GM12891 (cell line): Measurements from ENCODE around the gene PI4KA.
A peak's percentile ranks its signal among the peaks of the same experiment; 100 is the strongest.

Experiments used
- DNase-seq: peaks from one replicate; pipeline ENCODE4 v3.0.0; 2011; ENCODE audit warnings: low spot score; ENCODE audit not compliant: insufficient read length
- FAIRE-seq: peaks from 2 replicates; lab custom pipeline; 2011; peaks lifted over from hg19 to GRCh38; lab: Jason Lieb, UNC
- PAX5 ChIP-seq: IDR thresholded peaks from 2 replicates; pipeline ENCODE4 v1.6.1; 2011; ENCODE audit warnings: low read length, moderate library complexity, mild to moderate bottlenecking; ENCODE audit not compliant: insufficient read depth, severe bottlenecking
- POLR2A ChIP-seq: IDR thresholded peaks from 2 replicates; pipeline ENCODE4 v1.6.1; 2011; ENCODE audit warnings: low read depth, low read length, control low read depth
- POLR2AphosphoS5 ChIP-seq: IDR thresholded peaks from 2 replicates; pipeline ENCODE4 v1.6.1; 2011; ENCODE audit warnings: low read depth, low read length, control low read depth
- POU2F2 ChIP-seq: IDR thresholded peaks from 2 replicates; pipeline ENCODE4 v1.6.1; 2011; ENCODE audit warnings: low read depth, mild to moderate bottlenecking, control low read depth, low read length, moderate library complexity
- SPI1 ChIP-seq: IDR thresholded peaks from 2 replicates; pipeline ENCODE4 v1.6.1; 2011; ENCODE audit warnings: low read depth, low read length, control low read depth
- TAF1 ChIP-seq: IDR thresholded peaks from 2 replicates; pipeline ENCODE4 v1.6.1; 2011; ENCODE audit warnings: low read depth, low read length, control low read depth

The PI4KA gene

GRCh38 chr22:20865875-20866445 lies 7.3 kb upstream of the PI4KA start:
- TF ChIP-seq TAF1 = no peak
- no peak for TF ChIP-seq POLR2AphosphoS5
- no peak for TF ChIP-seq SPI1
- TF ChIP-seq PAX5 = no peak
- TF ChIP-seq POLR2A = no peak
- no peak for TF ChIP-seq POU2F2
- FAIRE-seq (no peak), DNase-seq (no peak)

GRCh38 chr22:20865331-20865730 lies 6.7 kb upstream of the PI4KA start:
- no peak for DNase-seq
- TF ChIP-seq PAX5 (no peak), SPI1 (no peak), POLR2AphosphoS5 (no peak), POU2F2 (no peak), TAF1 (no peak), POLR2A (no peak)
- FAIRE-seq = no peak

DNA sequence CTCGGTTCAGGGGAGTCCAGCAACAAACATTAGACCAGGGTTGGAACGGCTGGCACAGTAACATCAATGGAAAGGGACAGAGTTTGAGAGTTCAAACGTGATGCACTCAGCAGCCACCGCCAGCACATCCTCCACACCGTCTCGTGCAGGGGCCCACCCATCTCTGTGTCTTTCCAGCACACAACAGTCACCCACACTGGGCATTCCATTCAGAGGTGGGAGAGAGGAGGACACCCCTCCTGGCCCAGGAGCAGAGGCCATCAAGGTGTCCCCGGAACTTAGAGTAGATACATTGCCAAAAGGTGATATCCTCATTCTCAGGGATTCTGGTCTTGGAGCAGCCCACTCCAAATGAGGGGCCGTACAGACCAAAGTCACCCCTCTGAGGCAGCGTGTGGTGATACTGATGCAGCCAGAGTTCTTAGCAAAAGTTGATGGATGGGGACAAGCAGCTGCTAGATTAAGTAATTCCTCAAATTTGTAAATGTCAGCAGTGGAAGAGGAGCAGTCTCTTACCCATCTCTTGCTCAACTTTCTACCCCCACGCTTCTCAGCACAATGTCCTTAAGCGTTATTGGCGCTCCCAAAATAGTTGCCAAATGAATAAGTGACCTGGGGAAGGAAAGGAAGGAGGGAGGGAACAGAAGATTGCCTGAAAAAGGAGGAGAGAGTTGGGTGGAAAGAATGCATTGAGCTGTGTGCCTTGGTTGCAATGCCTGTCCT lies 5.7 kb upstream of the PI4KA start:
- no peak for TF ChIP-seq POU2F2
- TF ChIP-seq POLR2A = no peak
- no peak for TF ChIP-seq TAF1
- TF ChIP-seq PAX5 = no peak
- no peak for TF ChIP-seq SPI1

DNA sequence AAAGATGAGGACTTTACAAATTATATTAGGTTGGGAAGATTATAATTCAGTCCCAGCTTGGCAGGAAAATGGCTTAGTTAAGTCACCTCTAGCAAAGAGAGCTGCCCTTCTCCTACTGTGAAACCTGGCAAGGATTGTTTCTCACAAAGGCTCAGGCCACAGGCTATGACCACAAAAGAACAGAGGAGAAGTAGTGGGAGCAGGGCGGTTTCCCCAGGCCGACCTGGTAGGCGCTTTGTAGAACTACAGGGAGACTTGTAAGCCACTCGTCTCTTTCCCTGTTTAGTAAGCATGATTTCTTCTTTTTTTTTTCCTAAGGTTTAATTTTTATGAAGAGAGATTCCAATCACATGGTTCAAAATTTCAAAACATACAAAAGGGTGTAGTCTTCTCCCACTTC lies 4.8 kb upstream of the PI4KA start:
- DNase-seq = no peak
- TF ChIP-seq POLR2A (no peak), PAX5 (no peak), POLR2AphosphoS5 (no peak), TAF1 (no peak), SPI1 (no peak), POU2F2 (no peak)
- no peak for FAIRE-seq

More for the DNA sequence above, 5.7 kb upstream of the PI4KA start:
- no peak for DNase-seq
- FAIRE-seq = no peak

DNA sequence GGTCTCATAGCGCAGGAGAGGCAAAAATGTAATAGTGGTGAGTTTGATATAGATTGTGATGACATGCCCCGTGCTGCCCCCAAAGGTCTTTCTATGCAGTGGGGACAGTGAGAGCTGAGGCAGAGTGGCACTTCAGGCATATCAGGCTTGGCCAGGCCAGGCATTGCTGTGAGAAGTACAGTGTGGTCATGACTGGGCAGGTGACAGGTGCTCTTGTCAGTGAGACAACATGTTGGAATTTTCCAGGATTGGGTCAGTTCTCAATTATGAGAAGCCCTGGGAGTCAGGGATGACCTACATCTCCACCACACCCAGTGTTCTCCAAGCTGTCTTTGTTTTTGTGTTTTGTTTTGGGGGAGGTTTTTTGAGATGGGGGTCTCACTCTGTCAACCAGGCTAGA lies 3.9 kb upstream of the PI4KA start:
- DNase-seq = no peak
- TF ChIP-seq POLR2A (no peak), SPI1 (no peak), POLR2AphosphoS5 (no peak), TAF1 (no peak), POU2F2 (no peak), PAX5 (no peak)
- no peak for FAIRE-seq

DNA sequence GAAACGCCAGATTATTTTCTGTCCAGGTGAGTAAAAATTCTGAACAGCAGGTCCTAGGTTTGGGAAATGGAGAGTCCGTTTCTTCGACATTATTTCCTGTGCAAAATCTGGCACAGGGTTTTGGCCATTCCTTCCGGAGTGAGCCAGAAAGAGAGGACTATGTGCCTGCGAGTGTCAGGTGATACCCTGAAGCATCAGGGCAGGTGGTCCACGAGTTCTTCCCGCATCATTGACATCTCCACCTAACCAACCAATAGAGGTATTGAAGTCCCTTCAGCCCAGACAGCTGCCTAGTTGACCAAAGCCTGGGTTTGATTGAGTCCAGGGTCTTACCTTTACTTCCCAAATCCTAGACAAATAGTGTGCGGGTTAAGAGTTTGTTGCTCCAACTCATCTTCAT lies 1.0 kb upstream of the PI4KA start:
- no peak for TF ChIP-seq POLR2A
- TF ChIP-seq TAF1 = no peak
- no peak for TF ChIP-seq POU2F2
- TF ChIP-seq SPI1 = no peak
- no peak for TF ChIP-seq POLR2AphosphoS5
- TF ChIP-seq PAX5 = no peak
- FAIRE-seq (no peak), DNase-seq (no peak)

DNA sequence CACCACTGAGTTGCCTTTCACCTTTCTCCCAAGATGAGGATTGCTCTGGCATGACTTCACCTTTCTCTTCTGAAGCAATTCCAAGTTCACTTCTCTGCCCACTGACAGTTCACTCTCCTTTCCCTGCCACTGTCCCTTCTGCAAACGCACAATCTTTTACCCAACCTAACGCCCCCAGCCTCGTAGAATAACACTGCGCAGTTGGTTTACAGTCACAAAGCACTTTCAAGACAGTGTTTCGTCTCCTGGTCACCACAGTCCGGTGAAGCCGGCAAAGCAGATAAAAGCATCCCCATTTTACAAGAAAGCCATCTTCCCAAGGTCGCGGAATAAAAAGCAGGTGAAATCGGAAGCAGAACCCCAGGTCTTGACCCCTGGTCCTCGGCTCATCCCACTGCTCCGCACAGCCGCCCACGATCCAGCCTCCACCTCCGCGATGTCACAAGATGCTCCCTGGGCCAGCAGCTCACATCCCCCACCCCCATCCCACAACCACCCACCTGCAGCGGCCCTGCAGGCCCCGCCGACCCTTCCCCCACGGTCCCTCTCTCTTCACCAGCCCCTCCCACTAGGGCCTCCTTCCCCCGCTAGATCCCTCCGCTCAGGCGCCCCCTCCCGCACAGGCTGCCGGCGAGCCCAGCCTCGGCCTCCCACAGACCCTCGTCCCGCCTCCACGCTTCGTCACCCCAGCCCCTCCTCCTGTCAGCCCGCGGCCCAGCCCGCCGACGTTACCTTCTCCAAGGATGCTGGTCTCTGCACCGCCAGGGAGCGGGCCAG lies 585 bp downstream of the PI4KA start:
- FAIRE-seq (no peak), DNase-seq (peak; percentile 76)
- TF ChIP-seq POU2F2 (0 out of 2 replicates have a peak, but pooled peaks have one; percentile 51), SPI1 (no peak)

- FAIRE-seq (no peak), DNase-seq (no peak)
- TF ChIP-seq POU2F2 (no peak), SPI1 (no peak), POLR2AphosphoS5 (no peak), PAX5 (no peak), TAF1 (no peak), POLR2A (no peak)
Observed at GRCh38 chr22:20857247-20857643, 1.4 kb downstream of the PI4KA start.

- FAIRE-seq (no peak), DNase-seq (no peak)
- TF ChIP-seq SPI1 (no peak), PAX5 (no peak), TAF1 (no peak), POU2F2 (no peak), POLR2A (no peak), POLR2AphosphoS5 (no peak)
Observed at GRCh38 chr22:20853236-20853660, 5.4 kb downstream of the PI4KA start.
